GM19035 (cell line): ENCODE results near the gene EN1.

Experiments
- ATAC-seq: cut with Tn5 transposase; IDR thresholded peaks from one replicate; pipeline ENCODE4 v1.9.1; 2021; ENCODE audit not compliant: unreplicated experiment

EN1 gene

DNA sequence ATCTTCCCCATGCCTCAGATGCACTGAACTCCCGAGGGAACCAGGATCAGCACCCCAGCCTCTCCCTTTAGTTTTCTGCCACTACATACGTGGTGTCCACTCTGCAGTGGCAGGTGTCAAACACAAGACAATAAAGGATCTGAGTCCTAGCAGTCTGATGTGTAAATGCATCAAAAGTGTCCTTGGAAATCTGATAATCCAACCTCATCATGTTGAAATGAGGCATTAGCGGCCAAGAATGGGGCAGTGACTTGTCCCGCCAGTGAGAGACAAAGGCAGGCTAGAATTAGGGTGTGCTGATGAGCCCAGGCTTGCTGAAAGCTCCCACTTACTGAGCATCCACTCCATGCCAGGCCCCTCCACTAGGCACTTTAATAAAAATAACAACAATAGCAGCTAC is 52.9 kb downstream of the EN1 start:
- ATAC-seq: no peak
